Measurements from ENCODE around the gene CD226. TPM values are rescaled to one million over a fixed set of nuclear protein-coding genes. Genes with fewer than 3 reads are reported as not detected.

The CD226 gene
- polyA plus RNA-seq (2011; rRNA removed) (0.04 and 0.09 TPM in 2 replicates), polyA minus RNA-seq (2011; rRNA and poly(A)+ RNA removed) (0.78 and 1.5 TPM in 2 replicates)

DNA sequence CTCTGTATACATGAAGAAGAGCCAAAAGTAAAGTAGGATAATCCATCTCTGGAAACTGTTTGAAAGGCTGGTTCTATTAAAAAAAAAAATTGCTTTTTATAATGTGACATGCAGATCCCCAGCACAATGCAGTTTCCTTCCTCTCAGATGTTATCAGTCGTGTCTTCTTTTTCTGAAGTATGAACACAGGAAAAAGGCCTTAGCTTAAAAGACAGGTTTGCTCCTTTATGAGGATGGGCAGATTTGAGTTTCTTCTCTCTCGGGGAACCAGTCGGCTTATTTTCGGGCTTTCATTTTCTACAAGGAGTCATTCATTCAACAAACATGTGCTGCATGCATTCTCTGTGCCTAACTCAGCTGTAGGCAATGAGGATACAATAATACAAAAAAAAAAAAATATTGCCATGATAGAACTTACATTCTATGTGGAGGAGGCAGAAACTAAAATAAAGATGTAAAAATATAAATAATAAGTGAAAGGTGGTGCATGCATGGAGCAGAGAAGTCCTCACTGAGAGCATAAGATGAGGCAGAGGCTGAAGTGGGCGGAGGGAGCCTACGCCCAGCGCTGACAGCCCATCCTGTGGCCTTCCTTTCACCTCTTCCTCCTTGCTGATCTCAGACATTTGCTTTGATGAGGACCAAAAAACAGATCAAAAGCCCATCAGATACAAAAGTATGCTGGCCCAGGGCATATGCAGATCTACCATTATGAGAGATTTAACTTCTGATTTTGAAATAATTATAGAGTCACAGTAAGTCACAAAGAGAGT is at the start of gene CD226:
Gene CD226, minus strand, starts transcription at position 513 of the 773 bp plus-strand sequence. Its CDS starts 467 bp downstream, at position 46.
- Histone ChIP-seq H3K27me3 (ENCODE audit: control insufficient read depth, insufficient read depth, low read length) (no peaks in the 10 kb centered on the region), H3K27ac (ENCODE audit: low read depth, low read length) (no peak within 1 kb of the TSS), H3K9me3 (ENCODE audit: control insufficient read depth, insufficient read depth, low read length) (no peaks in the 10 kb centered on the region), H3K4me3 (ENCODE audit: low read depth, low read length) (no peak within 1 kb of the TSS)
- DNase-seq (ENCODE audit: low read depth, low spot score): no peak
- TF ChIP-seq, protein P1, sequence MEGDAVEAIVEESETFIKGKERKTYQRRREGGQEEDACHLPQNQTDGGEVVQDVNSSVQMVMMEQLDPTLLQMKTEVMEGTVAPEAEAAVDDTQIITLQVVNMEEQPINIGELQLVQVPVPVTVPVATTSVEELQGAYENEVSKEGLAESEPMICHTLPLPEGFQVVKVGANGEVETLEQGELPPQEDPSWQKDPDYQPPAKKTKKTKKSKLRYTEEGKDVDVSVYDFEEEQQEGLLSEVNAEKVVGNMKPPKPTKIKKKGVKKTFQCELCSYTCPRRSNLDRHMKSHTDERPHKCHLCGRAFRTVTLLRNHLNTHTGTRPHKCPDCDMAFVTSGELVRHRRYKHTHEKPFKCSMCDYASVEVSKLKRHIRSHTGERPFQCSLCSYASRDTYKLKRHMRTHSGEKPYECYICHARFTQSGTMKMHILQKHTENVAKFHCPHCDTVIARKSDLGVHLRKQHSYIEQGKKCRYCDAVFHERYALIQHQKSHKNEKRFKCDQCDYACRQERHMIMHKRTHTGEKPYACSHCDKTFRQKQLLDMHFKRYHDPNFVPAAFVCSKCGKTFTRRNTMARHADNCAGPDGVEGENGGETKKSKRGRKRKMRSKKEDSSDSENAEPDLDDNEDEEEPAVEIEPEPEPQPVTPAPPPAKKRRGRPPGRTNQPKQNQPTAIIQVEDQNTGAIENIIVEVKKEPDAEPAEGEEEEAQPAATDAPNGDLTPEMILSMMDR (IDR thresholded peaks at IDR 0.05; ENCODE audit: low read depth, low read length): no peak
- CTCF ChIA-PET: no interaction called here
- POLR2A ChIA-PET: no interaction called here

GRCh38 chr18:69996951-69997798 is 49.5 kb upstream of the CD226 start:
- TF ChIP-seq, protein P1 (IDR thresholded peaks at IDR 0.05; ENCODE audit: low read depth, low read length): no peak
- ChIA-PET CTCF (no interaction called here), POLR2A (no interaction called here)
- Histone ChIP-seq H3K4me3 (ENCODE audit: low read depth, low read length) (no peak overlapping the region), H3K27ac (ENCODE audit: low read depth, low read length) (no peak overlapping the region), H3K27me3 (ENCODE audit: control insufficient read depth, insufficient read depth, low read length) (no peaks in the 10 kb centered on the region), H3K9me3 (ENCODE audit: control insufficient read depth, insufficient read depth, low read length) (no peaks in the 10 kb centered on the region)
- no peak for DNase-seq (ENCODE audit: low read depth, low spot score)

- TF ChIP-seq, protein P1 (IDR thresholded peaks at IDR 0.05; ENCODE audit: low read depth, low read length): no peak
- Histone ChIP-seq H3K4me3 (ENCODE audit: low read depth, low read length) (no peak overlapping the region), H3K9me3 (ENCODE audit: control insufficient read depth, insufficient read depth, low read length) (no peaks in the 10 kb centered on the region), H3K27ac (ENCODE audit: low read depth, low read length) (no peak overlapping the region), H3K27me3 (ENCODE audit: control insufficient read depth, insufficient read depth, low read length) (no peaks in the 10 kb centered on the region)
- CTCF ChIA-PET: interaction anchor here (0.6 to 0.7 kb wide), 2 partner anchors 10 to 527 kb away, joined by 5 read pairs; no protein-coding TSS in a partner anchor
- DNase-seq (ENCODE audit: low read depth, low spot score): no peak
- POLR2A ChIA-PET: no interaction called here
Observed at GRCh38 chr18:69996417-69996816, 48.7 kb upstream of the CD226 start.

- Histone ChIP-seq H3K9me3 (ENCODE audit: control insufficient read depth, insufficient read depth, low read length) (no peaks in the 10 kb centered on the region), H3K4me3 (ENCODE audit: low read depth, low read length) (no peak overlapping the region), H3K27me3 (ENCODE audit: control insufficient read depth, insufficient read depth, low read length) (no peaks in the 10 kb centered on the region), H3K27ac (ENCODE audit: low read depth, low read length) (no peak overlapping the region)
- TF ChIP-seq, protein P1 (IDR thresholded peaks at IDR 0.05; ENCODE audit: low read depth, low read length): no peak
- ChIA-PET CTCF (interaction anchor here (0.7 kb wide), 1 partner anchor 526 kb away, joined by 5 read pairs; no protein-coding TSS in a partner anchor), POLR2A (no interaction called here)
- no peak for DNase-seq (ENCODE audit: low read depth, low spot score)
Observed at GRCh38 chr18:69995774-69996173, 48.1 kb upstream of the CD226 start.
